Liver (tissue), 9 donors: Measurements from ENCODE around the gene CTAGE1. TPM values are rescaled to one million over a fixed set of nuclear protein-coding genes. Genes with fewer than 3 reads are reported as not detected.

ENCODE experiments used
- DNase-seq: peaks from one replicate; pipeline ENCODE4 v3.0.0-alpha.2; 2017; ENCODE audit warnings: low spot score
- H3K27ac ChIP-seq, 2 donors: one replicate each; pipeline ENCODE4 v1.7.0; 2013; ENCODE audit warnings: inconsistent platforms in 2 of 2, low read length in 2 of 2, control low read depth in 1 of 2, low read depth in 1 of 2, mild to moderate bottlenecking in 1 of 2
- H3K27me3 ChIP-seq, 4 donors: one replicate each; pipeline versions ENCODE4 v1.6.1 to v1.7.0; 2013; ENCODE audit warnings: low read length in 3 of 4, inconsistent platforms in 1 of 4, mild to moderate bottlenecking in 1 of 4, moderate library complexity in 1 of 4; ENCODE audit not compliant: control insufficient read depth in 4 of 4, insufficient read depth in 4 of 4
- H3K36me3 ChIP-seq, 4 donors: one replicate each; pipeline versions ENCODE4 v1.6.1 to v1.7.0; 2013; ENCODE audit warnings: low read length in 3 of 4, mild to moderate bottlenecking in 3 of 4, low read depth in 1 of 4, moderate library complexity in 1 of 4; ENCODE audit not compliant: control insufficient read depth in 4 of 4, insufficient read depth in 3 of 4
- H3K4me1 ChIP-seq, 4 donors: one replicate each; pipeline versions ENCODE4 v1.6.1 to v1.7.0; 2013; ENCODE audit warnings: low read length in 3 of 4, mild to moderate bottlenecking in 3 of 4, moderate library complexity in 1 of 4; ENCODE audit not compliant: control insufficient read depth in 4 of 4, insufficient read depth in 4 of 4
- H3K4me3 ChIP-seq, 3 donors: one replicate each; pipeline versions ENCODE4 v1.6.1 to v1.7.0; 2013; ENCODE audit warnings: low read length in 3 of 3, control low read depth in 1 of 3, low read depth in 1 of 3, mild to moderate bottlenecking in 1 of 3
- H3K9ac ChIP-seq, 2 donors: one replicate each; pipeline ENCODE4 v1.7.0; 2013; ENCODE audit warnings: low read length in 2 of 2, mild to moderate bottlenecking in 2 of 2, moderate library complexity in 2 of 2, control low read depth in 1 of 2, low read depth in 1 of 2
- H3K9me3 ChIP-seq, 4 donors: one replicate each; pipeline versions ENCODE4 v1.6.1 to v1.7.0; 2013; ENCODE audit warnings: low read length in 3 of 4; ENCODE audit not compliant: control insufficient read depth in 4 of 4
- EGR1 ChIP-seq, 2 donors: IDR thresholded peaks; 2 replicates each; pipeline ENCODE4 v1.6.1; 2016 to 2018; ENCODE audit warnings: antibody characterized with exemption in 2 of 2, low read depth in 2 of 2
- FOXA2 ChIP-seq: IDR thresholded peaks from 2 replicates; pipeline ENCODE4 v1.6.1; 2016; ENCODE audit warnings: antibody characterized with exemption
- GABPA ChIP-seq, 2 donors: IDR thresholded peaks in 1 of 2; conservative IDR thresholded peaks in 1 of 2; 2 replicates each; pipeline ENCODE4 v1.6.1; 2016; ENCODE audit warnings: antibody characterized with exemption in 2 of 2, mild to moderate bottlenecking in 1 of 2, moderate library complexity in 1 of 2
- HNF4A ChIP-seq, 2 donors: conservative IDR thresholded peaks; 2 replicates each; pipeline ENCODE4 v1.6.1; 2016; ENCODE audit warnings: antibody characterized with exemption in 2 of 2, mild to moderate bottlenecking in 2 of 2
- JUND ChIP-seq, 2 donors: IDR thresholded peaks; 2 replicates each; pipeline ENCODE4 v1.6.1; 2016; ENCODE audit warnings: antibody characterized with exemption in 2 of 2
- MAX ChIP-seq: IDR thresholded peaks from 2 replicates; pipeline ENCODE4 v1.6.1; 2016; ENCODE audit warnings: antibody characterized with exemption
- NR2F2 ChIP-seq: IDR thresholded peaks from 2 replicates; pipeline ENCODE4 v1.6.1; 2016; ENCODE audit warnings: antibody characterized with exemption
- RAD21 ChIP-seq, 2 donors: IDR thresholded peaks; 2 replicates each; pipeline ENCODE4 v1.6.1; 2016; ENCODE audit warnings: antibody characterized with exemption in 2 of 2, mild to moderate bottlenecking in 2 of 2
- REST ChIP-seq: IDR thresholded peaks from 2 replicates; pipeline ENCODE4 v1.6.1; 2016; ENCODE audit warnings: antibody characterized with exemption, mild to moderate bottlenecking
- SP1 ChIP-seq: IDR thresholded peaks from 2 replicates; pipeline ENCODE4 v1.6.1; 2018; ENCODE audit warnings: antibody characterized with exemption, mild to moderate bottlenecking
- ZBTB33 ChIP-seq: IDR thresholded peaks from 2 replicates; pipeline ENCODE4 v1.6.1; 2016; ENCODE audit warnings: antibody characterized with exemption
- WGBS: extraction: QIAGEN DNeasy Blood & Tissue Kit; methylation state at CpG from one replicate; pipeline ENCODE4 v1.1.7; 2013; 5-methylcytosine and 5-hydroxymethylcytosine counted together
- polyA plus RNA-seq, 2 donors: library from polyadenylated mRNA; stranded (reverse) in 1 of 2; unstranded in 1 of 2; fragments of 200-250 nt in 1 of 2; fragments of >200 nt in 1 of 2; fragmentation: Nextera tagmentation in 1 of 2; extraction: Ambion mirVana in 1 of 2; gene quantifications; one replicate each; pipeline versions ENCODE4 v1.2.1 to v1.2.3, GENCODE V29; 2013 to 2015
- total RNA-seq, 2 donors: library from RNA; depleted of rRNA; stranded (reverse); fragments of >200 nt; gene quantifications; one replicate each; pipeline ENCODE4 v1.2.3, GENCODE V29; 2014
- TF ChIP-seq, protein P1 (sequence below): fragments of 150-350 bp; IDR thresholded peaks from 2 replicates; pipeline ENCODE4 v1.5.1; 2017; ENCODE audit warnings: improper control_type of control experiment, low read depth, low read length; ENCODE audit not compliant: missing input control
- donor health status: healthy.
- donor health status: healthy.
- donor health status: healthy.
- donor health status: healthy.
- donor health status: healthy.

The CTAGE1 gene
- total and polyA plus RNA-seq, 4 donors = not detected

- no peak for DNase-seq
- 98% methylated on average over 6 of the region's 6 CpGs for WGBS
- Histone ChIP-seq H3K27me3 (no peaks in the 10 kb centered on the region), H3K9me3 (no peaks in the 10 kb centered on the region), H3K27ac (no peak overlapping the region), H3K36me3 (no peaks in the 10 kb centered on the region), H3K4me1 (peaks cover 0 to 10% (median under 1%) of the 10 kb centered on the region in 4 donors), H3K4me3 (no peak overlapping the region), H3K9ac (no peak overlapping the region)
- TF ChIP-seq JUND (IDR thresholded peaks at IDR 0.05) = no peak
These were observed 28.6 kb upstream of the CTAGE1 start for GRCh38 chr18:22446325-22446724.

GRCh38 chr18:22441638-22442037 lies 23.9 kb upstream of the CTAGE1 start:
- TF ChIP-seq ZBTB33 (no peak), MAX (no peak), EGR1 (IDR thresholded peaks at IDR 0.05; ENCODE audit: low read depth in 2 of 2) (no peak), NR2F2 (no peak), HNF4A (conservative IDR thresholded peaks at IDR 0.05) (no peak), GABPA (IDR thresholded peaks at IDR 0.05 in 1 of 2, conservative IDR thresholded peaks at IDR 0.05 in 1 of 2) (no peak), FOXA2 (no peak), SP1 (no peak), RAD21 (IDR thresholded peaks at IDR 0.05) (no peak), REST (no peak)
- TF ChIP-seq, protein P1, sequence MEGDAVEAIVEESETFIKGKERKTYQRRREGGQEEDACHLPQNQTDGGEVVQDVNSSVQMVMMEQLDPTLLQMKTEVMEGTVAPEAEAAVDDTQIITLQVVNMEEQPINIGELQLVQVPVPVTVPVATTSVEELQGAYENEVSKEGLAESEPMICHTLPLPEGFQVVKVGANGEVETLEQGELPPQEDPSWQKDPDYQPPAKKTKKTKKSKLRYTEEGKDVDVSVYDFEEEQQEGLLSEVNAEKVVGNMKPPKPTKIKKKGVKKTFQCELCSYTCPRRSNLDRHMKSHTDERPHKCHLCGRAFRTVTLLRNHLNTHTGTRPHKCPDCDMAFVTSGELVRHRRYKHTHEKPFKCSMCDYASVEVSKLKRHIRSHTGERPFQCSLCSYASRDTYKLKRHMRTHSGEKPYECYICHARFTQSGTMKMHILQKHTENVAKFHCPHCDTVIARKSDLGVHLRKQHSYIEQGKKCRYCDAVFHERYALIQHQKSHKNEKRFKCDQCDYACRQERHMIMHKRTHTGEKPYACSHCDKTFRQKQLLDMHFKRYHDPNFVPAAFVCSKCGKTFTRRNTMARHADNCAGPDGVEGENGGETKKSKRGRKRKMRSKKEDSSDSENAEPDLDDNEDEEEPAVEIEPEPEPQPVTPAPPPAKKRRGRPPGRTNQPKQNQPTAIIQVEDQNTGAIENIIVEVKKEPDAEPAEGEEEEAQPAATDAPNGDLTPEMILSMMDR = no peak
- no peak overlapping the region for H3K9ac ChIP-seq

More at GRCh38 chr18:22441638-22442037, 23.9 kb upstream of the CTAGE1 start:
- Histone ChIP-seq H3K36me3 (no peaks in the 10 kb centered on the region), H3K4me3 (no peak overlapping the region), H3K4me1 (no peaks in the 10 kb centered on the region), H3K27me3 (no peaks in the 10 kb centered on the region), H3K9me3 (no peaks in the 10 kb centered on the region), H3K27ac (no peak overlapping the region)
- no peak for DNase-seq
